ENCODE results near the gene ITPRID2. TPM values are rescaled to one million over a fixed set of nuclear protein-coding genes. Genes with fewer than 3 reads are reported as not detected.
A peak's percentile ranks its signal among the peaks of the same experiment; 100 is the strongest.

Gene ITPRID2
- total and polyA plus RNA-seq, 8 donors = 90.6 to 175 (median 101) TPM

- Histone ChIP-seq H3K36me3 (no peaks in the 10 kb centered on the region), H3K4me1 (peaks cover 0 to 49% of the 10 kb centered on the region in 2 donors), H3K27ac (peak overlapping the region; percentile 98 to 99), H3K27me3 (no peaks in the 10 kb centered on the region), H3K4me3 (peak overlapping the region; percentile 83 to 86), H3K9me3 (no peaks in the 10 kb centered on the region)
- intact Hi-C loops (cut with DNase I) = no loop called here
- DNase-seq = peak; percentile 75 to 93 (median 80)
- peak; percentile 67 for ATAC-seq
- TF ChIP-seq CTCF (IDR thresholded peaks at IDR 0.05) = no peak
These were observed 652 bp downstream of the ITPRID2 start for GRCh38 chr2:181891966-181892798.

- ATAC-seq = no peak
- H3K4me3 ChIP-seq = peak overlapping the region; percentile 83 to 86
- intact Hi-C loops (cut with DNase I) = no loop called here
- no peak for DNase-seq
- no peaks in the 10 kb centered on the region for H3K27me3 ChIP-seq
- peaks cover 0 to 56% of the 10 kb centered on the region in 2 donors for H3K4me1 ChIP-seq
- H3K27ac ChIP-seq = peak overlapping the region; percentile 98 to 99
- TF ChIP-seq CTCF (IDR thresholded peaks at IDR 0.05) = no peak
- no peaks in the 10 kb centered on the region for H3K36me3 ChIP-seq
- H3K9me3 ChIP-seq = no peaks in the 10 kb centered on the region
These were observed 1.4 kb downstream of the ITPRID2 start for GRCh38 chr2:181892799-181893435.

DNA sequence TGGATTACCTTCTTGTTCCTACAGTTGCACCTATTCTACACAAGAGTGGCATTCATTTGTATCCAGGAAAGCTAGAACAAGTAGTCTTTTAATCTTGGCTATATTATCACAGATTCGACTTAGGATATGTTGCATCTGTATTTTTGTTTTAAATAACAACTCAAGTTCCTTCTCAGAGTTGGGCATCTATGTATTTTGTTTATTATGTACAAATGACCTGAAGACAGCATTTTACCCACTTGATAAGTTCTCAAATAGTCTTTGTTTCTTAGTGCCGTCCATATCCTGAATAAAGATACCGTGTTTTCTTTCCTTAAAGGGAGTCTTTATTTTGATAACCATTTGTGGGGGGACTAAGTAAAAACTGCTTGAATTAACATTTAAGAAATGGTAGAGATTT, 2.9 kb downstream of the ITPRID2 start:
- peaks cover 0 to 61% of the 10 kb centered on the region in 2 donors for H3K4me1 ChIP-seq
- no peak for ATAC-seq
- TF ChIP-seq CTCF (IDR thresholded peaks at IDR 0.05) = no peak
- peak overlapping the region; percentile 83 to 86 for H3K4me3 ChIP-seq
- no peak for DNase-seq
- H3K36me3 ChIP-seq = peaks cover 0 to 9% of the 10 kb centered on the region in 2 donors
- H3K27ac ChIP-seq = peak overlapping the region in 1 of 2 donors; percentile 99
- H3K27me3 ChIP-seq = no peaks in the 10 kb centered on the region
- no peaks in the 10 kb centered on the region for H3K9me3 ChIP-seq
- intact Hi-C loops (cut with DNase I) = no loop called here

DNA sequence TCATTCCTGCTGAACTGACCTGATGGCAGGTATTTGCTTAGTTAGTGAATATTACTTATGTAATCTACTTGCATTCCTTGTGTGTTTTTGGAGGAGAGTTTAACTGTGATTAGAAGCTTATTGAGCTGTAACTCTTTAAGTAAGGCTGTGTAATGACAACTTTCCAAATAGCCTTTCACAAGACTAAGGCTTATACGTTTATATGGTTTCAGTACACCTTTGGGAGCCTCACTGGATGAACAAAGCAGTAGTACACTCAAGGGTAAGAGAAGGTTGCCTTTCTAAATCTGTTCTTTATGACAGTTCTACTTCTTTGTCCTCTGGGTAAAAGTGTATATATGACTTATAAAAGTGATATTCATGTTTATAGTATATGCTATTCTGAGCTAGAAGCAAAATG, 4.3 kb downstream of the ITPRID2 start:
- Histone ChIP-seq H3K4me1 (peaks cover 0 to 70% of the 10 kb centered on the region in 2 donors), H3K9me3 (no peaks in the 10 kb centered on the region), H3K27me3 (no peaks in the 10 kb centered on the region), H3K36me3 (peaks cover 0 to 24% of the 10 kb centered on the region in 2 donors), H3K27ac (no peak overlapping the region), H3K4me3 (peak overlapping the region in 1 of 2 donors; percentile 83)
- no peak for DNase-seq
- TF ChIP-seq CTCF (IDR thresholded peaks at IDR 0.05) = no peak
- ATAC-seq = no peak
- intact Hi-C loops (cut with DNase I) = no loop called here

GRCh38 chr2:181896286-181896685, 4.8 kb downstream of the ITPRID2 start:
- intact Hi-C loops (cut with DNase I) = no loop called here
- H3K4me1 ChIP-seq = peaks cover 0 to 65% of the 10 kb centered on the region in 2 donors
- H3K27ac ChIP-seq = no peak overlapping the region
- H3K27me3 ChIP-seq = no peaks in the 10 kb centered on the region
- peaks cover 0 to 29% of the 10 kb centered on the region in 2 donors for H3K36me3 ChIP-seq
- ATAC-seq = no peak
- no peak for DNase-seq
- H3K4me3 ChIP-seq = peak overlapping the region in 1 of 2 donors; percentile 83
- H3K9me3 ChIP-seq = no peaks in the 10 kb centered on the region
- no peak for TF ChIP-seq CTCF (IDR thresholded peaks at IDR 0.05)
